Body of pancreas (tissue), 4 donors: ENCODE results near the gene MBD3L4. TPM values are rescaled to one million over a fixed set of nuclear protein-coding genes. Genes with fewer than 3 reads are reported as not detected.
"Not testable (repeated sequence)": the region's sequence is repeated elsewhere in the genome, so short reads cannot be mapped to it uniquely, and the experiment has no call there.

ENCODE experiments used
- ATAC-seq: fragments of 150-250 bp; one replicate; pipeline ENCODE4 v1.9.1; 2016
- DNase-seq, 4 donors: peaks; one replicate each; pipeline ENCODE4 v3.0.0-alpha.2; 2019
- H3K27ac ChIP-seq, 4 donors: fragments of 200-600 bp; sonication (generic); 1 replicate in 3 of 4; 2 replicates in 1 of 4; pipeline versions ENCODE4 v1.5.1 to v1.6.1; 2016 to 2019; ENCODE audit warnings: mild to moderate bottlenecking in 1 of 4, mixed read lengths in 1 of 4, moderate library complexity in 1 of 4
- H3K27me3 ChIP-seq, 2 donors: fragments of 200-600 bp; sonication (generic); one replicate each; pipeline ENCODE4 v1.6.0; 2016; ENCODE audit warnings: mild to moderate bottlenecking in 1 of 2
- H3K36me3 ChIP-seq, 2 donors: fragments of 200-600 bp; sonication (generic); replicated peaks in 1 of 2; 2 replicates each; pipeline ENCODE4 v1.5.1; 2016; ENCODE audit warnings: low read depth in 2 of 2; ENCODE audit not compliant: insufficient read depth in 1 of 2
- H3K4me1 ChIP-seq: fragments of 200-600 bp; sonication (generic); one replicate; pipeline ENCODE4 v1.6.0; 2016
- H3K4me3 ChIP-seq, 2 donors: fragments of 200-600 bp; sonication (generic); 1 replicate in 1 of 2; 2 replicates in 1 of 2; pipeline ENCODE4 v1.5.1; 2016 to 2019
- H3K9me3 ChIP-seq, 3 donors: fragments of 200-600 bp; sonication (generic); 1 replicate in 2 of 3; 2 replicates in 1 of 3; pipeline ENCODE4 v1.5.1; 2016
- POLR2A ChIP-seq, 3 donors: fragments of 450-650 bp; IDR thresholded peaks; one replicate each; pipeline ENCODE4 v1.6.1; 2016; ENCODE audit warnings: antibody characterized with exemption in 3 of 3, mild to moderate bottlenecking in 2 of 3
- WGBS, 2 donors: methylation state at CpG; one replicate each; pipeline ENCODE4 v1.1.5; 2017; 5-methylcytosine and 5-hydroxymethylcytosine counted together
- intact Hi-C: fragments of 100-400 bp; cut with DNase I; formaldehyde crosslinking; loops from one replicate; pipeline ENCODE4 v1.15.1; 2023
- total RNA-seq, 2 donors: library from RNA; depleted of rRNA; stranded (reverse); fragments of >200 nt; gene quantifications; one replicate each; pipeline ENCODE4 v1.1.0, GENCODE V29; 2016
- TF ChIP-seq, protein P1 (sequence below), 7 experiments: fragments of 450-650 bp in 4 of 7; fragments of 200-600 bp in 3 of 7; sonication (generic) in 3 of 7; IDR thresholded peaks; one replicate each; pipeline ENCODE4 v1.5.1; 2016 to 2019; ENCODE audit warnings: antibody characterized with exemption in 7 of 7

The MBD3L4 gene
- total RNA-seq: not detected

- H3K9me3 ChIP-seq, H3K4me3 ChIP-seq, H3K4me1 ChIP-seq, intact Hi-C loops, H3K27ac ChIP-seq, H3K27me3 ChIP-seq, DNase-seq, H3K36me3 ChIP-seq, ATAC-seq: not testable (repeated sequence)
- WGBS, 2 donors: 40% methylated on average over 1 of the region's 9 CpGs; no CpG with 5 or more reads in 1 of the 2 donors
Measured at GRCh38 chr19:7040079-7040478, at the start of gene MBD3L4. Gene MBD3L4, minus strand, starts transcription at chr19:7040179. Its CDS starts 35 bp downstream, at chr19:7040144.

DNA sequence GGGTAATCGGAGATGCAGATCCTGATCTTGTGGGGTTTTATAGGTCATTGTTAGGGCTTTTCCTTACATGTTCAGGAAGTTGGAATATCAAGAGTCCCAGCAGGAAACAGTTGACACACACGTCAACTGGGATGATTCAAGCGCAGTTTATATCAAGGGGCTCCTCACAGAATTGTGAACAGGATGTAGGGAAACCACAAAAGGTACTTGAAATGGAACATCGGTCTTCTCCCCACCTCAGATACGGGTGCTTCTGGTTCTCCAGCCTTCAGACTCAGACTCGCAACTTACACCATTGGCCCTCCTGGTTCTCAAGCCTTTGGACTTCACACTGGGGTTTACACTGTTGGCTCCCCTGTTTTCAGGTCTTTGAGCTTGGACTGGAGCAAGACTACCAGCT, 49.0 kb upstream of the MBD3L4 start:
- Histone ChIP-seq H3K4me3 (no peak overlapping the region), H3K27ac (no peak overlapping the region), H3K27me3 (no peaks in the 10 kb centered on the region), H3K4me1 (no peaks in the 10 kb centered on the region), H3K36me3 (peaks cover 6 to 8% of the 10 kb centered on the region in 2 donors), H3K9me3 (peaks cover 0 to 27% (median 2%) of the 10 kb centered on the region in 3 donors)
- no peak for ATAC-seq
- 87 to 90% methylated on average over 6 of the region's 6 CpGs for WGBS, 2 donors
- TF ChIP-seq POLR2A (IDR thresholded peaks at IDR 0.05): no peak
- TF ChIP-seq, protein P1, sequence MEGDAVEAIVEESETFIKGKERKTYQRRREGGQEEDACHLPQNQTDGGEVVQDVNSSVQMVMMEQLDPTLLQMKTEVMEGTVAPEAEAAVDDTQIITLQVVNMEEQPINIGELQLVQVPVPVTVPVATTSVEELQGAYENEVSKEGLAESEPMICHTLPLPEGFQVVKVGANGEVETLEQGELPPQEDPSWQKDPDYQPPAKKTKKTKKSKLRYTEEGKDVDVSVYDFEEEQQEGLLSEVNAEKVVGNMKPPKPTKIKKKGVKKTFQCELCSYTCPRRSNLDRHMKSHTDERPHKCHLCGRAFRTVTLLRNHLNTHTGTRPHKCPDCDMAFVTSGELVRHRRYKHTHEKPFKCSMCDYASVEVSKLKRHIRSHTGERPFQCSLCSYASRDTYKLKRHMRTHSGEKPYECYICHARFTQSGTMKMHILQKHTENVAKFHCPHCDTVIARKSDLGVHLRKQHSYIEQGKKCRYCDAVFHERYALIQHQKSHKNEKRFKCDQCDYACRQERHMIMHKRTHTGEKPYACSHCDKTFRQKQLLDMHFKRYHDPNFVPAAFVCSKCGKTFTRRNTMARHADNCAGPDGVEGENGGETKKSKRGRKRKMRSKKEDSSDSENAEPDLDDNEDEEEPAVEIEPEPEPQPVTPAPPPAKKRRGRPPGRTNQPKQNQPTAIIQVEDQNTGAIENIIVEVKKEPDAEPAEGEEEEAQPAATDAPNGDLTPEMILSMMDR (IDR thresholded peaks at IDR 0.05): no peak
- intact Hi-C loops: no loop called here
- no peak for DNase-seq

GRCh38 chr19:7083076-7083956, 43.3 kb upstream of the MBD3L4 start:
- intact Hi-C loops: no loop called here
- ATAC-seq (no peak), DNase-seq (no peak)
- Histone ChIP-seq H3K4me1 (no peaks in the 10 kb centered on the region), H3K36me3 (peaks cover 54 to 61% of the 10 kb centered on the region in 2 donors), H3K27ac (no peak overlapping the region), H3K27me3 (no peaks in the 10 kb centered on the region), H3K9me3 (peaks cover 0 to 74% (median 4%) of the 10 kb centered on the region in 3 donors), H3K4me3 (no peak overlapping the region)
- no peak for TF ChIP-seq POLR2A (IDR thresholded peaks at IDR 0.05)
- TF ChIP-seq, protein P1 (IDR thresholded peaks at IDR 0.05): no peak
- 95 to 96% methylated on average over 15 of the region's 15 CpGs for WGBS, 2 donors

- H3K9me3 ChIP-seq: peaks cover 0 to 55% (median 2%) of the 10 kb centered on the region in 3 donors
- H3K36me3 ChIP-seq: peaks cover 62 to 79% of the 10 kb centered on the region in 2 donors
- H3K27ac ChIP-seq: no peak overlapping the region
- H3K27me3 ChIP-seq: no peaks in the 10 kb centered on the region
- no peak for ATAC-seq
- no peaks in the 10 kb centered on the region for H3K4me1 ChIP-seq
- 96% methylated on average over 2 of the region's 2 CpGs for WGBS, 2 donors
- intact Hi-C loops: no loop called here
- H3K4me3 ChIP-seq: no peak overlapping the region
- no peak for DNase-seq
- TF ChIP-seq POLR2A (IDR thresholded peaks at IDR 0.05): no peak
- TF ChIP-seq, protein P1 (IDR thresholded peaks at IDR 0.05): no peak
Measured at GRCh38 chr19:7078008-7078407, 38.0 kb upstream of the MBD3L4 start.

GRCh38 chr19:7076151-7076550, 36.2 kb upstream of the MBD3L4 start:
- Histone ChIP-seq H3K27ac (no peak overlapping the region), H3K36me3 (peaks cover 47 to 73% of the 10 kb centered on the region in 2 donors), H3K27me3 (no peaks in the 10 kb centered on the region), H3K4me1 (no peaks in the 10 kb centered on the region), H3K4me3 (no peak overlapping the region), H3K9me3 (peaks cover 0 to 36% (median 2%) of the 10 kb centered on the region in 3 donors)
- ATAC-seq (no peak), DNase-seq (no peak)
- 95 to 98% methylated on average over 6 of the region's 6 CpGs for WGBS, 2 donors
- TF ChIP-seq, protein P1 (IDR thresholded peaks at IDR 0.05): no peak
- no peak for TF ChIP-seq POLR2A (IDR thresholded peaks at IDR 0.05)
- intact Hi-C loops: no loop called here
